Endothelial cell of umbilical vein (primary cell): Measurements from ENCODE around the gene CRY1. TPM values are rescaled to one million over a fixed set of nuclear protein-coding genes. Genes with fewer than 3 reads are reported as not detected.

ENCODE experiments used
- BruUV-seq: library from RNA; stranded (reverse); fragments of 400-500 nt; replicated peaks from 2 replicates; lab custom pipeline; 2021; lab: Mats Ljungman, UMichigan
- CTCF ChIA-PET: fragments of 300-600, 350-600 bp; sonication (Branson Sonifier 250); formaldehyde crosslinking; loops from one replicate; lab custom pipeline; 2021; ENCODE audit warnings: antibody characterized with exemption, inconsistent platforms; lab: Charles Lee
- POLR2A ChIA-PET: fragments of 300-600, 350-600 bp; sonication (Branson Sonifier 250); formaldehyde crosslinking; loops from one replicate; lab custom pipeline; 2021; ENCODE audit warnings: antibody characterized with exemption, inconsistent platforms; lab: Charles Lee
- DNase-seq: peaks from one replicate; pipeline ENCODE4 v3.0.0-alpha.2; 2011; ENCODE audit warnings: low read depth, low spot score
- FAIRE-seq: peaks from 2 replicates; lab custom pipeline; 2011; peaks lifted over from hg19 to GRCh38; lab: Jason Lieb, UNC
- H2AFZ ChIP-seq: 2 replicates; pipeline ENCODE4 v1.6.0; 2012; ENCODE audit warnings: low read depth, low read length, control low read depth, inconsistent platforms
- H3K27ac ChIP-seq: 2 replicates; pipeline ENCODE4 v1.5.1; 2011; ENCODE audit warnings: low read depth, mild to moderate bottlenecking, control low read depth, low read length, moderate library complexity; ENCODE audit not compliant: insufficient read depth
- H3K27me3 ChIP-seq, 2 experiments: 2 replicates each; pipeline versions ENCODE4 v1.6.0 to v1.6.1; 2011; ENCODE audit warnings: low read length in 2 of 2, mixed read lengths in 1 of 2; ENCODE audit not compliant: control insufficient read depth in 2 of 2, insufficient read depth in 2 of 2
- H3K36me3 ChIP-seq, 2 experiments: 2 replicates in 1 of 2; 3 replicates in 1 of 2; pipeline ENCODE4 v1.5.1; 2011; ENCODE audit warnings: low read length in 2 of 2, mild to moderate bottlenecking in 1 of 2, moderate library complexity in 1 of 2; ENCODE audit not compliant: control insufficient read depth in 2 of 2, insufficient read depth in 2 of 2; ENCODE audit errors: extremely low read depth in 1 of 2
- H3K4me1 ChIP-seq: 3 replicates; pipeline ENCODE4 v1.5.1; 2011; ENCODE audit warnings: mild to moderate bottlenecking, low read length; ENCODE audit not compliant: control insufficient read depth, insufficient read depth; ENCODE audit errors: extremely low read depth
- H3K4me2 ChIP-seq: 2 replicates; pipeline ENCODE4 v1.6.1; 2011; ENCODE audit warnings: low read length, control low read depth, mixed read lengths; ENCODE audit not compliant: insufficient read depth
- H3K4me3 ChIP-seq, 3 experiments: fragments of 200-600 bp in 1 of 3; sonication (generic), shearing (Covaris generic) in 1 of 3; replicated peaks in 1 of 3; 2 replicates each; pipeline ENCODE4 v1.5.1; 2011 to 2016; ENCODE audit warnings: control low read depth in 3 of 3, low read length in 3 of 3, mild to moderate bottlenecking in 2 of 3, inconsistent platforms in 1 of 3, low read depth in 1 of 3, moderate library complexity in 1 of 3; ENCODE audit not compliant: insufficient read depth in 1 of 3
- H3K79me2 ChIP-seq: 2 replicates; pipeline ENCODE4 v1.6.0; 2012; ENCODE audit warnings: low read length, inconsistent platforms; ENCODE audit not compliant: control insufficient read depth, insufficient read depth
- H3K9ac ChIP-seq: replicated peaks from 2 replicates; pipeline ENCODE3; 2011; ENCODE audit warnings: low read length, control low read depth; ENCODE audit not compliant: insufficient read depth; ENCODE audit errors: extremely low read depth
- H3K9me1 ChIP-seq: replicated peaks from 3 replicates; pipeline ENCODE4 v1.6.0; 2011; ENCODE audit warnings: mild to moderate bottlenecking, low read length; ENCODE audit not compliant: control insufficient read depth, insufficient read depth; ENCODE audit errors: extremely low read depth
- H3K9me3 ChIP-seq: replicated peaks from 2 replicates; pipeline ENCODE4 v1.5.1; 2012; ENCODE audit warnings: low read length, inconsistent platforms; ENCODE audit not compliant: control insufficient read depth, insufficient read depth
- H4K20me1 ChIP-seq: replicated peaks from 2 replicates; pipeline ENCODE3; 2011; ENCODE audit warnings: mild to moderate bottlenecking, low read length; ENCODE audit not compliant: control insufficient read depth, insufficient read depth; ENCODE audit errors: extremely low read depth
- CTCF ChIP-seq, 2 donors: IDR thresholded peaks; 1 replicate in 1 of 2; 2 replicates in 1 of 2; pipeline ENCODE4 v1.5.1; 2011; ENCODE audit warnings: low read length in 2 of 2, mild to moderate bottlenecking in 2 of 2, moderate library complexity in 2 of 2, control low read depth in 1 of 2, inconsistent platforms in 1 of 2, low read depth in 1 of 2; ENCODE audit not compliant: insufficient read depth in 1 of 2; ENCODE audit errors: extremely low read depth in 1 of 2
- EZH2 ChIP-seq: IDR thresholded peaks from 2 replicates; pipeline ENCODE4 v1.6.1; 2012; ENCODE audit warnings: borderline replicate concordance, low read depth, mild to moderate bottlenecking, moderate library complexity, low read length, inconsistent platforms; ENCODE audit not compliant: severe bottlenecking
- FOS ChIP-seq: IDR thresholded peaks from 2 replicates; pipeline ENCODE4 v1.6.1; 2011; ENCODE audit warnings: mild to moderate bottlenecking, low read length, moderate library complexity, borderline replicate concordance; ENCODE audit not compliant: insufficient read depth
- GATA2 ChIP-seq: IDR thresholded peaks from 2 replicates; pipeline ENCODE4 v1.7.0; 2011; ENCODE audit warnings: low read depth, mild to moderate bottlenecking, moderate library complexity, mixed read lengths, low read length; ENCODE audit not compliant: insufficient read length, insufficient read depth
- JUN ChIP-seq: IDR thresholded peaks from 2 replicates; pipeline ENCODE4 v1.6.1; 2011; ENCODE audit warnings: borderline replicate concordance, low read depth; ENCODE audit not compliant: insufficient read length, insufficient read depth
- MAX ChIP-seq: IDR thresholded peaks from 2 replicates; pipeline ENCODE4 v1.6.1; 2011; ENCODE audit not compliant: insufficient read depth, insufficient read length
- MYC ChIP-seq: IDR thresholded peaks from one replicate; pipeline ENCODE4 v1.6.1; 2011; ENCODE audit warnings: mild to moderate bottlenecking, low read depth, low read length
- POLR2A ChIP-seq: IDR thresholded peaks from 2 replicates; pipeline ENCODE4 v1.6.1; 2012; ENCODE audit warnings: low read depth, mild to moderate bottlenecking, control low read depth, low read length
- POLR2AphosphoS5 ChIP-seq: IDR thresholded peaks from 2 replicates; pipeline ENCODE4 v1.6.1; 2012; ENCODE audit warnings: low read depth, mild to moderate bottlenecking, control low read depth, low read length, moderate library complexity; ENCODE audit not compliant: insufficient read depth
- dilution Hi-C: fragments of 300-500 bp; cut with MboI; formaldehyde crosslinking; loops from one replicate; pipeline ENCODE4 v1.15.0; 2019; ENCODE audit warnings: low sequenced_read_pairs; ENCODE audit not compliant: extremely low pct_ligation_motif_present
- intact Hi-C: fragments of 100-400 bp; cut with micrococcal nuclease; formaldehyde crosslinking; loops from one replicate; pipeline ENCODE4 v1.10.0; 2022
- polyA plus RNA-seq, 4 experiments: library from polyadenylated mRNA; depleted of rRNA in 3 of 4; stranded (reverse) in 3 of 4; unstranded in 1 of 4; fragments of >200 nt; gene quantifications; 2 replicates each; pipeline versions ENCODE4 v1.2.1 to v1.2.3, GENCODE V29; 2011 to 2012; ENCODE audit warnings: missing spikeins in 1 of 4
- total RNA-seq: library from RNA; stranded (reverse); gene quantifications from 2 replicates; pipeline ENCODE4 v1.2.3, GENCODE V29; 2021

Gene CRY1
- total and polyA plus RNA-seq, 2 donors (not counting 3 experiments of a cell fraction or from before 2014, with no cell fraction given) = 11.4 to 21.0 TPM

- Histone ChIP-seq H2AFZ (no peak overlapping the region), H3K9me3 (no peaks in the 10 kb centered on the region), H3K9me1 (no peaks in the 10 kb centered on the region), H3K27ac (no peak overlapping the region), H3K36me3 (no peaks in the 10 kb centered on the region), H3K27me3 (peaks cover 15 to 21% of the 10 kb centered on the region in 2 experiments), H4K20me1 (no peaks in the 10 kb centered on the region), H3K9ac (no peak overlapping the region), H3K4me1 (no peaks in the 10 kb centered on the region), H3K4me3 (no peak overlapping the region), H3K4me2 (no peak overlapping the region), H3K79me2 (no peaks in the 10 kb centered on the region)
- intact Hi-C loops = no loop called here
- DNase-seq (no peak), FAIRE-seq (no peak)
- TF ChIP-seq MYC (no peak), POLR2AphosphoS5 (no peak), JUN (no peak), CTCF (IDR thresholded peaks at IDR 0.05; ENCODE audit: extremely low read depth in 1 of 2, insufficient read depth in 1 of 2, low read depth in 1 of 2, low read length in 2 of 2) (no peak), MAX (no peak), POLR2A (no peak), EZH2 (no peak), FOS (no peak), GATA2 (no peak)
- no TSS peak for BruUV-seq
- POLR2A ChIA-PET = no interaction called here
- dilution Hi-C loops = no loop called here
- CTCF ChIA-PET = no interaction called here
Observed at GRCh38 chr12:107118624-107119023, 25.3 kb upstream of the CRY1 start.
